HG03025 (cell line): ENCODE results near the gene LTBP4.

Experiments
- ATAC-seq: cut with Tn5 transposase; IDR thresholded peaks from one replicate; pipeline ENCODE4 v1.9.1; 2021; ENCODE audit warnings: mild to moderate bottlenecking, moderate library complexity; ENCODE audit not compliant: unreplicated experiment, low FRiP score

The LTBP4 gene

GRCh38 chr19:40596608-40597328 is 4.4 kb upstream of the LTBP4 start:
- ATAC-seq, result no peak

GRCh38 chr19:40597329-40597838 is 3.8 kb upstream of the LTBP4 start:
- no peak for ATAC-seq

GRCh38 chr19:40598121-40598917 is 2.9 kb upstream of the LTBP4 start:
- no peak for ATAC-seq

GRCh38 chr19:40598918-40599307 is 2.3 kb upstream of the LTBP4 start:
- ATAC-seq, result no peak

GRCh38 chr19:40599331-40599901 is 1.8 kb upstream of the LTBP4 start:
- no peak for ATAC-seq

GRCh38 chr19:40599902-40600569 is 1.1 kb upstream of the LTBP4 start:
- no peak for ATAC-seq

- ATAC-seq, result no peak
These were observed 517 bp upstream of the LTBP4 start for GRCh38 chr19:40600570-40601133.

- no peak for ATAC-seq
These were observed 1.9 kb downstream of the LTBP4 start for GRCh38 chr19:40603071-40603388.

- ATAC-seq, result peak; percentile 62
These were observed 2.4 kb downstream of the LTBP4 start for GRCh38 chr19:40603389-40604170.

- ATAC-seq, result no peak
These were observed 3.0 kb downstream of the LTBP4 start for GRCh38 chr19:40604171-40604646.

GRCh38 chr19:40604647-40605215 is 3.6 kb downstream of the LTBP4 start:
- ATAC-seq, result no peak

- ATAC-seq, result no peak
These were observed 4.2 kb downstream of the LTBP4 start for GRCh38 chr19:40605216-40605971.

GRCh38 chr19:40607311-40608239 is 6.4 kb downstream of the LTBP4 start:
- no peak for ATAC-seq

- ATAC-seq, result no peak
These were observed 7.1 kb downstream of the LTBP4 start for GRCh38 chr19:40608240-40608621.

GRCh38 chr19:40608957-40609356 is 7.8 kb downstream of the LTBP4 start:
- no peak for ATAC-seq

GRCh38 chr19:40609561-40610395 is 8.6 kb downstream of the LTBP4 start:
- ATAC-seq, result no peak
